ENCODE results near the gene CPSF3.
"Not testable (repeated sequence)": the region's sequence is repeated elsewhere in the genome, so short reads cannot be mapped to it uniquely, and the experiment has no call there.

Gene CPSF3

DNA sequence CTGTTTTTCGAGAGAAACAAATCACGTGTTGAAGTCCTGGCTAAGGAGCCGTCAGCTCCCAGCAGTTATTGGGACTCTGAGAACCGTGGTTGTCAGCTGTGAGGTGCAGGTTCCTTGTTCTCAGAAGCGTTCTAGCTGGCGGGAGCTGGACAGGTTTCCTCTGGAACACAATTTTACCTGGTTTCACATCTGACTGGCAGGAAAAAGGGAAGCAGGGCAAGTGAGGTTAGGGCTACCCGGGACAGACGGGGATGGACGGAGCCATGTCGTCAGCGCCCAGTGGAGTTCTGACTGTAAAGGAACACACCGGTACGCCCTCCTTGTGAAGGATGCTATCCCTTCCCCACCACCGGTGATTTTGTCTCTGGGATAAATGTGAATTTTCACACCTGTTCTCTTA is 26.3 kb upstream of the CPSF3 start:
- no peak for DNase-seq

- DNase-seq, result not testable (repeated sequence)
Measured at GRCh38 chr2:9398251-9398650, 25.2 kb upstream of the CPSF3 start.

GRCh38 chr2:9398881-9399780 is 24.3 kb upstream of the CPSF3 start:
- DNase-seq, result no peak

DNA sequence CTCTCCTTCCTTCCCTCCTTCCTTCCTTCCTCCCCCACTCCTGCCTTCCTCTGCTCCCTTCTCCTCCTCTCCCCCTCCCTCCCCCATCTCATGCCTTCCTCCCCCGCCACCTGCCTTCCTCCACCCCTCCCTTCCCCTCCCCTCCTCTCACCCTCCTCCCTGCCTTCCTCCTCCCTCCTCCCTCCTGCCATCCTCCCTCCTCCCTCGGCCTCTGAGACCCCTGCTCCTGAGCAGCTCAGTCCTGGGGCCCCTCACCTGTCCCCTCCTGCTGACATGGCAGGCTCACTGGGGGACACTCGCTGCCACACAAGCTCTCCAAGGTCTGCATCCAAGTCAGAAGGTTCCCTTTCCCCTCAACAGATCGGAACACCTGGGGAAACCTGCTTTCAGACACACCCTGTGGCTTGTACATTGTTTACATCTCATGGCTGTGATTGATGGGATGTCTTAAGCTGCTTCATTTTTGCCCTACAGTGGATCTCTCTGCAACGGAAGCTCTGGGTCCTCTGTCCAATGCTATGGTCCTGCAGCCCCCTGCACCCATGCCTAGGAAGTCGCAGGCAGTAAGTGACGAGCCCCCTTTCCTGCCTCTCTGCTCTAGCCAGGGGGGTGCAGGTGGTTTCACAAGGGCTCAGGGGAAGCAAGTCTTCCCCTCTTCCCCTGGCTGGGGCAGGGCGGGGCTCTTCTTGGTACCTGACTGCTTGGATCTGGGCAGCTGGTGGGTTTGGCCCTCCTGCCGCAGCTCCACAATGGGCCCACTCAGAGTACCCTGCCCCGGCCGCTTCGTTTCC is 23.0 kb upstream of the CPSF3 start:
- DNase-seq, result no peak

GRCh38 chr2:9401059-9401547 is 22.4 kb upstream of the CPSF3 start:
- DNase-seq, result no peak

GRCh38 chr2:9401646-9402371 is 21.6 kb upstream of the CPSF3 start:
- DNase-seq, result no peak

- no peak for DNase-seq
Measured at GRCh38 chr2:9403924-9404323, 19.5 kb upstream of the CPSF3 start.

GRCh38 chr2:9404451-9404850 is 19.0 kb upstream of the CPSF3 start:
- no peak for DNase-seq

DNA sequence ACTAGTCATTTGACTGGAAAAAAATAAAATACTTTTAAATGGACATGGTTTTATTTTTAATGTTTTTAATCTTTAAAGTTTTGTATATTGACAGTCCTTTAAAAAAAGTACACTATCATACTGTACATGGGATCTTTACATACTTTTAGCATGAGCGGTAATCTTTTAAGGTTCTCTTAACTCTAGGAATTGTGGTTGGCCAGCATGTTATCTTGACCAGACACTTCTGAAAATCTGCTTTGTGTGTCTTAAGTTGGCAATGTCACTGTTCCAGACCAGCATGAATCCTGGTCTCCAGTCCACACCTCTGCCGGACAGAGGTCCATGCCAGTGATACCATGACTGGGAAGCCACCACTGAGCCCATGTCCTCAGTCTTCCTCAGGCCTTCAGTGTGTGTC is 17.8 kb upstream of the CPSF3 start:
- no peak for DNase-seq

GRCh38 chr2:9406529-9407362 is 16.7 kb upstream of the CPSF3 start:
- no peak for DNase-seq

DNA sequence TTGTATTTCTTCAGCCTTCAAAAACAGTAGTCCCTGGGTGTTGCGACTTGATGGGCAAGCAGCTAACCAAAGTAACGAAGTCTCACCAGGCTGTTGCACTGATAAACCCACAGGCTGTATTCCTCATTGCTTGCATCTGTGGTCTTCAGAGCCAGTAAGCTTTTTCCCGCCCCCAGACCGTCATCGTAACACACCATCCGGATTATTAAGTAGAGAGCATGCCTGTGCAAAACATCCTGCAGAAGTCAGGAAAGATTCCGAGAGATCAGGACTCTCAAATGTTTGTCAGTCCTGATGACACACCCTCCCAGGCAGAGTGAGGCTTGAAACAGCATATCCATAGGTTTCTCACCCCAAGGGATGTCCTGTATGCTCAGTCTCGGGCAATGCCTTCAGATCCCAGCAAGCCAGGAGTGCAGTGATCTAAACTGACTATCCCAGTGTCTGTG is 16.1 kb upstream of the CPSF3 start:
- DNase-seq, result no peak

DNA sequence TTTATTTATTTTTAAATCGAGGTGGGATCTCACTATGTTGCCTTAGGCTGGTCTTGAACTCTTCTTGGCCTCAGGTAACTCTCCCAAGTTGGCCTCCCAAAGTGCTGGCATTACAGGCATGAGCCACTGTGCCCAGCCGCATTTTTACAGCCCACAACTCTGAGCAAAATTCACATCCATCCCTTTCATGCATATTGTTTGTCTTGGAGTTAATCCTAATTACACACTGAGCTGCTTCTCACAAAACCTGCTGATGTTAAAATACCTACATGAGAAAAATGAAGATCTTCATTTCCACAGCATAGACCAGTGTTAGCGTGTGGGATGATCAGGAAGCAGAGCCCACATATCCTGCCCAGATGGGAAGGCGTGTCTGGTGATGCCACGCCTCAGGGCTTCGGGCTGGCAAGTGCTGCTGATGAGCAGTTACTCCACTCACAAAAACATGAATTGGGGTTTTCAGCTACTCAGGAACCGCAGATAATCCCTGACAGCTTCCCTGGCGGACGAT is 14.8 kb upstream of the CPSF3 start:
- no peak for DNase-seq

DNA sequence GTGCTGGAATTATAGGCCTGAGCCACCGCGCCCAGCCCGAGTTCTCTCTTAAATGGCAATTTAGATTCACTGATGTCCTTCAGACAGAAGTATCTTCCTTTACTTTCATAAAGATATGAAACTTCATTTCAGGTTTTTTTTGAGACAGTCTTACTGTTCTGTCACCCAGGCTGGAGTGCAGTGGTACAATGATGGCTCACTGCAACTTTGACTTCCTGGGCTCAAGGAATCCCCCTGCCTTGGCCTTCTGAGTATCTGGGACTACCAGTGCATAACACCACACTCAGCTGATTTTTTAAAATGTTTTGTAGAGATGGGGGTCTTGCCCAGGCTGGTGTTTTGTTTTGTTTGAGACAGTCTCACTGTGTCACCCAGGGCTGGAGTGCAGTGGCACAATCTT is 13.3 kb upstream of the CPSF3 start:
- DNase-seq, result no peak

DNA sequence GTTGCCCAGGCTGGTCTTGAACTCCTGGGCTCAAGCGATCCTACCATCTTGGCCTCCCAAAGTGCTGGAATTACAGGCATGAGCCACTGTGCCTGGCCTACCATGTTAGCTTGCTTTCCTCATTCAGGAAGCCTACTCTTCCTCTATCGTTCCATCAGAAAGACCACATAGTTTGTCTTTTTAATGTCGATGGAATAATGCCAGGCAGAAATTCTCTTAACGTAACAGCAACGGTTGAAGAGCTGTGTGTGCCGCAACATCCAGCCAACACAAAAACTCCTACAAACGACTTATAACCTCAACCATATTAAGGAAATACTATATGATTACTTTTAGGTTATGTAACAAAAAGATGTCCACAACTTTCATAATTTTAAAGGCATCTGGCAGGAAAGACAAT is 10.7 kb upstream of the CPSF3 start:
- no peak for DNase-seq

DNA sequence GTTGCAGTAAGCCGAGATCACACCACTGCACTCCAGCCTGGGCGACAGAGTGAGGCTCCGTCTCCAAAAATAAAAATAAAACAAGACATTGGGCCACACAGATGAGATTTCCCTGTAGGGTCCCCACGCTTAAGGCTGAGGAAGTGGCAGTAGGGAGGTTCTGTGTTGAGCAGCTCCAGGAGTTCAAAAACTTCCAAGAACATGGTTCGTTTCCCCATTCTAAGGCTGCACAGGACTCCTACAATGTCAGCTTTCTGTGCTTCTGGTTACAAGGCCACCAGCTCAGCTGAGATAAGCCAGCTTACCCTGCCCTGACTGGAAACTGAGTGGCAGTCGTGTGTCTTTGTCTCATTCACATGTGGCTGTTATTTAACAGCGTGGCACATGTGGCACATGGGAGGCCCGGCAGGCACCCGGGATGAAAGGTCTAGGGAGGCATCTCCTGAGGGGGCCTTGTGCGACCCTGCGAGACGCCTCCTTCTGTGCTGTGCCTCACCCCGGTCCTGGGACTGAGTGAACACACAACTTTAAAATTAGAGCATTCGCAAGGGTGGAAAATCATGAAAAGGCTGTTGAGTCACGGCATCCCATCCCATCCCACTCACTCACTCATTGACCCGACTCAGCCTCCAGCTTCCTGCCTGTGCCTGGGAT is 7.8 kb upstream of the CPSF3 start:
- DNase-seq, result no peak

- no peak for DNase-seq
Measured at GRCh38 chr2:9416267-9416961, 7.0 kb upstream of the CPSF3 start.

DNA sequence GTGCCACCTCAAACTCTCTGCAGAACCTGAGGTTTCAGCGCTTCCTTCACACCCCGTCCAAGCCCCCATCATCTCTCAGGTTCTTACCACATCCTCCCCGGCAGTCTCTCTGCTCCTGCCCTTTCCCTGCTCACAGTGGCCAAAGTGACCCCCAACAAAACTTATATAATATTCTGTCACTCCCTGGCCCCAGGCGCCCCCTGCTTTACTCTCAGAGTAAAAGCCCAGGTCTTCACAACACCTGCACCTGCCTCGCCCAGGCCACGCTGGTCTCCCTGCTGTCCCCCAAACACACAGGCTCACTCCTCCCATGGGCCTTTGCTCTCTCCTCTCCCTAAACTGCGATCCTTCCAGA is 6.5 kb upstream of the CPSF3 start:
- DNase-seq, result no peak

- no peak for DNase-seq
Measured at GRCh38 chr2:9417725-9418124, 5.7 kb upstream of the CPSF3 start.

GRCh38 chr2:9418746-9419145 is 4.7 kb upstream of the CPSF3 start:
- no peak for DNase-seq

DNA sequence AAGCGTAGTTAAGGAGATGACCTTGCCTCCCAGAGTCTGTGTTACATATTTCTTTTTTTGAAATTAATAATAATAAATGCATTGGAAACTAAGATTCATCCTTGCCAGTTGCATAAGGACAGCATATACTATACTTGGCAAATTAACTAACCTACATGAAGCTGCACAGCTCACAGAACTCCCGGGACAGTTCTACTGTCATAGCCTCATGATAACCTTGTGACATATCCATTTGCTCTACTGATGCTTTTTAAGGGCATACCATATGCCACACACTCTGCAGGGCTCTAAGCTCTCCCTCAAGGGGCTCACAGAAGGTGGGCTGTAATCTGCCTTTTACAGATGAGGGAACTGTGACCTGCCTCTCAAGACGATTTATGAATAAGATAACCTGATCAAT is 3.9 kb upstream of the CPSF3 start:
- no peak for DNase-seq

DNA sequence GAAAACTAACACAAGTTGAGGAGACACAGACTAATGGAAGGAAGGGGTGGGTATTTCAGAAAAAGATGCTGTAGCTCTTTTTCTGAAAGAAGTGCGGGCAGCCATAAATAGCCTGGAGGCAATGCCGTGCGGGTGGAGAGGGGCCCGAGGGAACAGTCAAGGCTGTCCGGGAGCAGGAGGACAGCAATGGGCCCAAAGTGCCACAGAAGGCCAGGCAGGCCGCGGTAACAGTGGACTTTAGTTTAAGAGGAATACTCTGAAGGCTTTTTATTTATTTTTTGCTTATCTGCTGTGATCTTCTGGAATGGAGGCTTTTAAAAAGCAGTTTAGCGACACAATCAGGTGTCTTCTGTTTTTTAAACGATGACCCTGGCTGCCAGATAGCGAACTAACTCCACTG is 3.0 kb upstream of the CPSF3 start:
- DNase-seq, result no peak
